Activated CD4-positive, alpha-beta T cell treated with anti-CD3 and anti-CD28 coated beads, Interleukin-2, amount 10 ng/mL, durations not matched to agents 24 days and 14 days (primary cell): Measurements from ENCODE around the gene KDM2B. TPM values are rescaled to one million over a fixed set of nuclear protein-coding genes. Genes with fewer than 3 reads are reported as not detected.

ENCODE experiments used
- DNase-seq: peaks from one replicate; pipeline ENCODE4 v3.0.0; 2022
- H3K27ac Mint-ChIP-seq: one replicate; pipeline ENCODE4 v1.8.0; 2022; ENCODE audit warnings: mild to moderate bottlenecking, mixed read lengths
- H3K27me3 Mint-ChIP-seq: one replicate; pipeline ENCODE4 v1.8.0; 2022; ENCODE audit warnings: mixed read lengths
- H3K36me3 Mint-ChIP-seq: one replicate; pipeline ENCODE4 v1.8.0; 2022; ENCODE audit warnings: low read depth, mild to moderate bottlenecking, mixed read lengths
- H3K4me1 Mint-ChIP-seq: one replicate; pipeline ENCODE4 v1.8.0; 2021; ENCODE audit warnings: mixed read lengths
- H3K4me3 Mint-ChIP-seq: one replicate; pipeline ENCODE4 v1.8.0; 2022; ENCODE audit warnings: mild to moderate bottlenecking, moderate library complexity, mixed read lengths
- H3K9me3 Mint-ChIP-seq: one replicate; pipeline ENCODE4 v1.8.0; 2021; ENCODE audit warnings: mixed read lengths
- intact Hi-C: fragments of 100-400 bp; cut with micrococcal nuclease; formaldehyde crosslinking; loops from one replicate; pipeline ENCODE4 v1.15.1; 2023
- total RNA-seq: library from RNA; stranded (reverse); gene quantifications from 2 replicates; pipeline ENCODE4 v1.2.3, GENCODE V29; 2022

KDM2B gene
- 60.7 and 62.9 TPM in 2 replicates for total RNA-seq

- H3K4me3 Mint-ChIP-seq = peak within 1 kb of the TSS; percentile 99
- H3K36me3 Mint-ChIP-seq = peaks cover 2% of the 10 kb centered on the region
- DNase-seq = peak; percentile 81
- H3K27me3 Mint-ChIP-seq = no peaks in the 10 kb centered on the region
- intact Hi-C loops = loop anchor here (1.0 to 2.0 kb wide), 3 partner anchors 9 to 46 kb away; no protein-coding TSS in a partner anchor
- peaks cover 43% of the 10 kb centered on the region for H3K4me1 Mint-ChIP-seq
- H3K27ac Mint-ChIP-seq = peak within 1 kb of the TSS; percentile 99
- no peaks in the 10 kb centered on the region for H3K9me3 Mint-ChIP-seq
Measured at GRCh38 chr12:121580959-121581685, at the start of gene KDM2B. Gene KDM2B, minus strand, starts transcription at chr12:121581023. Its CDS starts 112 bp downstream, at chr12:121580911.

DNA sequence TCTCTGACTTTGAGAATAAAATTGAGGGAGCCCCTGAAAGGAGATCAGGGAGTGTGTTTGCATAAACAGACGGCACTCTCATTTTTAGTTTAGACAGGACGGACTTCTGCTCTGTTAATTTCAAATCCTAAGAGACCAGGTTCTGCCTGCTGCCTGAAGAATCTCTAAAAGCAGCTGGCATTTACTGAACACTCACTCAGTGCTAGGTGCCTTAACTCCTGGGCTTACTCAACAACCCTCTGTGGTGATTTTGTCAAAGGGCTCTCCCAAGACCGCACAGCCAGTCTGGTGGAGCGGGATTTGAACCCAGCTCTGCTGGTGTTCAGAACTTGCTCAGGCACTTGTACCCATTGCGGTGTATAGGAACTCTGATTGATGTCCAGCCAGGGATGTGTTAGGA, 47.7 kb upstream of the KDM2B start:
- peaks cover 44% of the 10 kb centered on the region for H3K36me3 Mint-ChIP-seq
- peak overlapping the region; percentile 97 for H3K27ac Mint-ChIP-seq
- H3K4me3 Mint-ChIP-seq = peak overlapping the region; percentile 86
- intact Hi-C loops = loop anchor here (5.0 kb wide), 1 partner anchor 941 kb away; the partner anchor contains the start of gene MLEC
- peak; percentile 68 for DNase-seq
- H3K4me1 Mint-ChIP-seq = peaks cover 57% of the 10 kb centered on the region
- H3K27me3 Mint-ChIP-seq = no peaks in the 10 kb centered on the region
- H3K9me3 Mint-ChIP-seq = no peaks in the 10 kb centered on the region

- Mint-ChIP-seq H3K27ac (peak overlapping the region; percentile 97), H3K27me3 (no peaks in the 10 kb centered on the region), H3K36me3 (peaks cover 44% of the 10 kb centered on the region), H3K9me3 (no peaks in the 10 kb centered on the region), H3K4me3 (peak overlapping the region; percentile 86), H3K4me1 (peaks cover 54% of the 10 kb centered on the region)
- intact Hi-C loops = loop anchor here (5.0 kb wide), 1 partner anchor 941 kb away; the partner anchor contains the start of gene MLEC
- peak; percentile 75 for DNase-seq
Measured at GRCh38 chr12:121628037-121628436, 47.2 kb upstream of the KDM2B start.

GRCh38 chr12:121626853-121627640, 46.2 kb upstream of the KDM2B start:
- Mint-ChIP-seq H3K27ac (peak overlapping the region; percentile 97), H3K9me3 (no peaks in the 10 kb centered on the region), H3K4me1 (peaks cover 45% of the 10 kb centered on the region), H3K36me3 (peaks cover 37% of the 10 kb centered on the region), H3K4me3 (peak overlapping the region; percentile 86), H3K27me3 (no peaks in the 10 kb centered on the region)
- DNase-seq = peak; percentile 96
- intact Hi-C loops = loop anchor here (1.0 to 5.0 kb wide), 10 partner anchors 10 to 940 kb away; partner anchors contain the start of gene MLEC

- no peaks in the 10 kb centered on the region for H3K9me3 Mint-ChIP-seq
- peak within 1 kb of the TSS; percentile 97 for H3K27ac Mint-ChIP-seq
- DNase-seq = peak; percentile 99
- H3K36me3 Mint-ChIP-seq = peaks cover 33% of the 10 kb centered on the region
- H3K27me3 Mint-ChIP-seq = no peaks in the 10 kb centered on the region
- intact Hi-C loops = loop anchor here (1.0 to 5.0 kb wide), 5 partner anchors 11 to 939 kb away; partner anchors contain the start of gene MLEC
- H3K4me1 Mint-ChIP-seq = peaks cover 38% of the 10 kb centered on the region
- peak within 1 kb of the TSS; percentile 86 for H3K4me3 Mint-ChIP-seq
Measured at GRCh38 chr12:121626087-121626852, 45.4 kb upstream of the KDM2B start, which contains the start of gene ORAI1. Gene ORAI1, plus strand, starts transcription at chr12:121626530.

GRCh38 chr12:121620333-121620891, 39.6 kb upstream of the KDM2B start:
- Mint-ChIP-seq H3K36me3 (peaks cover 1% of the 10 kb centered on the region), H3K27me3 (no peaks in the 10 kb centered on the region), H3K27ac (no peak overlapping the region), H3K4me3 (no peak overlapping the region), H3K9me3 (no peaks in the 10 kb centered on the region), H3K4me1 (peaks cover 9% of the 10 kb centered on the region)
- no peak for DNase-seq
- intact Hi-C loops = no loop called here

DNA sequence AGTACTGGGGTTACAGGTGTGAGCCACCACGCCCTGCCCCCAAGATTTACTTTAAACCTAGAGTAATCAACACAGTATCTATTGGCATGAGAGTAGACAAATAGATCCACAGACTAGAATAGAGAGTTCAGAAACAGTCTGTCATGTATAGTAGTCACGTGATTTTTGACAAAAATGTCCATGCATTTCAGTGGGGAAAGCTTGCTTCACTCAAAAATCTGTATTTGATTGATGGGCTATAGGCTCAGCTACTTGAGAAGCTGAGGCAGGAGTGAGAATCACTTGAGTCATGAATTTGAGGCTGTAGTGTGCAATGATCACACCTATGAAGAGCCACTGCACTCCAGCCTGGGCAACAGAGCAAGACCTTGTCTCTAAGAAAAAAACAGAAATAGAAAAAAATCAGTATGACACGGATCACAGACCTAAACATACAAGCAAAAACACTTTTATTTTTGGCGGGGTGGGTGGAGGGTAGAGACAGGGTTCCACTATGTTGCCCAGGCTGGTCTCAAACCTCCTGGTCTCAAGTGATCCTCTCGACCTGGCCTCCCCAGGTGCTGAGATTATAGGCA, 37.9 kb upstream of the KDM2B start:
- Mint-ChIP-seq H3K9me3 (no peaks in the 10 kb centered on the region), H3K27me3 (no peaks in the 10 kb centered on the region), H3K27ac (no peak overlapping the region), H3K4me1 (peaks cover 3% of the 10 kb centered on the region), H3K36me3 (peaks cover 1% of the 10 kb centered on the region), H3K4me3 (no peak overlapping the region)
- intact Hi-C loops = no loop called here
- no peak for DNase-seq

- H3K4me1 Mint-ChIP-seq = peaks cover 5% of the 10 kb centered on the region
- intact Hi-C loops = no loop called here
- peaks cover 1% of the 10 kb centered on the region for H3K36me3 Mint-ChIP-seq
- H3K27me3 Mint-ChIP-seq = no peaks in the 10 kb centered on the region
- H3K4me3 Mint-ChIP-seq = no peak overlapping the region
- no peaks in the 10 kb centered on the region for H3K9me3 Mint-ChIP-seq
- H3K27ac Mint-ChIP-seq = no peak overlapping the region
- DNase-seq = no peak
Measured at GRCh38 chr12:121614872-121615467, 34.1 kb upstream of the KDM2B start.

DNA sequence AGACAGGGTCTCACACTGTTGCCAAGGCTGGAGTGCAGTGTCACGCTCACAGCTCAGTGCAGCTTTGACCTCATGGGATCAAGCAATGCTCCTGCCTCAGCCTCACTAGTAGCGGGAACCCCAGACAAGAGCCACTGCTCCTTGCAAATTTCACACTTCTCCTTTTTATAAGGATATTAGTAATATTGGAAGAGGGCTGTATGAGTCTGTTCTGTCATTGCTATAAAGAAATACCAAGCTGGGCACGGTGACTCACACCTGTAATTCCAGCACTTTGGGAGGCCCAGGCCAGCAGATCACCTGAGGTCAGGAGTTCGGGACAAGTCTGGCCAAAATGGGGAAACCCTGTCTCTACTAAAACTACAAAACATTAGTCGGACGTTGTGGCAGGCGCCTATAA, 32.6 kb upstream of the KDM2B start:
- Mint-ChIP-seq H3K27ac (no peak overlapping the region), H3K4me1 (peaks cover 5% of the 10 kb centered on the region), H3K27me3 (no peaks in the 10 kb centered on the region), H3K9me3 (no peaks in the 10 kb centered on the region), H3K4me3 (no peak overlapping the region), H3K36me3 (peaks cover 1% of the 10 kb centered on the region)
- intact Hi-C loops = no loop called here
- no peak for DNase-seq

GRCh38 chr12:121611306-121611705, 30.5 kb upstream of the KDM2B start:
- Mint-ChIP-seq H3K27ac (no peak overlapping the region), H3K9me3 (no peaks in the 10 kb centered on the region), H3K4me3 (no peak overlapping the region), H3K27me3 (no peaks in the 10 kb centered on the region), H3K4me1 (peaks cover 4% of the 10 kb centered on the region), H3K36me3 (peaks cover 1% of the 10 kb centered on the region)
- DNase-seq = peak; percentile 70
- intact Hi-C loops = no loop called here

GRCh38 chr12:121610239-121611149, 29.7 kb upstream of the KDM2B start:
- Mint-ChIP-seq H3K27ac (no peak overlapping the region), H3K36me3 (no peaks in the 10 kb centered on the region), H3K4me1 (peaks cover 4% of the 10 kb centered on the region), H3K27me3 (no peaks in the 10 kb centered on the region), H3K4me3 (no peak overlapping the region), H3K9me3 (no peaks in the 10 kb centered on the region)
- no peak for DNase-seq
- intact Hi-C loops = no loop called here

DNA sequence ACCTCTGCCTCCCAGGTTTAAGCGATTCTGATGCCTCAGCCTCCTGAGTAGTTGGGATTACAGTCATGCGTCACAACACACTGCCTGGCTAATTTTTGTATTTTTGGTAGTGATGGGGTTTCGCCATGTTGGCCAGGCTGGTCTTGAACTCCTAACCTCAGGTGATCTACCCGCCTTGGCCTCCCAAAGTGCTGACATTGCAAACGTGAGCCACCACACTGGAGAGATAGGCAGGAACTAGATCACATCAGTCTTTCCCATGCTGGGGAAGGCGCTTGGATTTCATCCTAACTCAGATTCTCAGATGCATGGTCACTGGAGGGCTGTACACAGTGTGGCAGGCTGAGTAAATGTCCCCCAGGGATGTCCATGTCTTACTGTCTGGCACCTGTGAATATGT, 27.5 kb upstream of the KDM2B start:
- Mint-ChIP-seq H3K4me1 (peaks cover 4% of the 10 kb centered on the region), H3K4me3 (no peak overlapping the region), H3K27ac (no peak overlapping the region), H3K27me3 (no peaks in the 10 kb centered on the region), H3K36me3 (peaks cover 2% of the 10 kb centered on the region), H3K9me3 (no peaks in the 10 kb centered on the region)
- DNase-seq = no peak
- intact Hi-C loops = no loop called here
